ENCODE data around the gene ZNF785. TPM values are rescaled to one million over a fixed set of nuclear protein-coding genes. Genes with fewer than 3 reads are reported as not detected.
A peak's percentile ranks its signal among the peaks of the same experiment; 100 is the strongest.
"Not testable (repeated sequence)": the region's sequence is repeated elsewhere in the genome, so short reads cannot be mapped to it uniquely, and the experiment has no call there.

ZNF785 gene
- total RNA-seq, 1 experiment from 2014 or later: 12.8 TPM

DNA sequence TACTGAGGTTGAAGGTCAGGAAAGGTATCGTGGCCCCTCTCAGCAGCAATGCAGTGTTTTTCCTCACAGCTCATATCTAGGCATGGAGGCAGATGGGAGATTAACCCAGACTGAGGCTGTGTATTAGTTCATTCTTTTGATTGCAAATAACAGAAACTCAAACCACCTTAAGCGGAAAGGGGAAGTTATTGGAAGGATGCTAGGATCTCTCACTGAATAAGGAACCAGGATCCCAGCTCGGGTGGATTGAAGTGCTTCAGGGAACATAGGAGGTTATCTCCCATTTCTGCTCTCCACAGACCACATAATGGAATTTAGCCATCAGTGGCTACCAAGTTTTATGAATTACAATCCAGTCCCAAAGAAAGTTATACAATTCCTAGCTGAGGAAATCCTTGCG lies 16.5 kb upstream of the ZNF785 start:
- CTCF ChIA-PET: interaction anchor here (0.6 to 1.6 kb wide), 3 partner anchors 122 to 192 kb away, joined by 3 to 5 read pairs (median 4); no protein-coding TSS in a partner anchor
- Mint-ChIP-seq H3K9me3 (ENCODE audit: unreplicated experiment) (no peaks in the 10 kb centered on the region), H3K4me1 (ENCODE audit: insufficient read depth, unreplicated experiment) (no peaks in the 10 kb centered on the region), H3K36me3 (ENCODE audit: insufficient read depth, unreplicated experiment) (peaks cover 45% of the 10 kb centered on the region), H3K27ac (ENCODE audit: low read depth, unreplicated experiment) (peak overlapping the region; percentile 23), H3K27me3 (ENCODE audit: insufficient read depth, unreplicated experiment) (no peaks in the 10 kb centered on the region), H3K4me3 (ENCODE audit: unreplicated experiment) (no peak overlapping the region)
- BruUV-seq (replicated peaks): no TSS peak
- intact Hi-C loops (cut with micrococcal nuclease): no loop called here
- TF ChIP-seq, protein P1, sequence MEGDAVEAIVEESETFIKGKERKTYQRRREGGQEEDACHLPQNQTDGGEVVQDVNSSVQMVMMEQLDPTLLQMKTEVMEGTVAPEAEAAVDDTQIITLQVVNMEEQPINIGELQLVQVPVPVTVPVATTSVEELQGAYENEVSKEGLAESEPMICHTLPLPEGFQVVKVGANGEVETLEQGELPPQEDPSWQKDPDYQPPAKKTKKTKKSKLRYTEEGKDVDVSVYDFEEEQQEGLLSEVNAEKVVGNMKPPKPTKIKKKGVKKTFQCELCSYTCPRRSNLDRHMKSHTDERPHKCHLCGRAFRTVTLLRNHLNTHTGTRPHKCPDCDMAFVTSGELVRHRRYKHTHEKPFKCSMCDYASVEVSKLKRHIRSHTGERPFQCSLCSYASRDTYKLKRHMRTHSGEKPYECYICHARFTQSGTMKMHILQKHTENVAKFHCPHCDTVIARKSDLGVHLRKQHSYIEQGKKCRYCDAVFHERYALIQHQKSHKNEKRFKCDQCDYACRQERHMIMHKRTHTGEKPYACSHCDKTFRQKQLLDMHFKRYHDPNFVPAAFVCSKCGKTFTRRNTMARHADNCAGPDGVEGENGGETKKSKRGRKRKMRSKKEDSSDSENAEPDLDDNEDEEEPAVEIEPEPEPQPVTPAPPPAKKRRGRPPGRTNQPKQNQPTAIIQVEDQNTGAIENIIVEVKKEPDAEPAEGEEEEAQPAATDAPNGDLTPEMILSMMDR (IDR thresholded peaks at IDR 0.05; ENCODE audit: unreplicated experiment): no peak
- POLR2A ChIA-PET: interaction anchor here (0.7 to 2.5 kb wide), 3 partner anchors 9 to 45 kb away, joined by 3 to 9 read pairs (median 5); partner anchors contain the start of genes ZNF688 and ZNF689
- no peak for DNase-seq (ENCODE audit: unreplicated experiment)

DNA sequence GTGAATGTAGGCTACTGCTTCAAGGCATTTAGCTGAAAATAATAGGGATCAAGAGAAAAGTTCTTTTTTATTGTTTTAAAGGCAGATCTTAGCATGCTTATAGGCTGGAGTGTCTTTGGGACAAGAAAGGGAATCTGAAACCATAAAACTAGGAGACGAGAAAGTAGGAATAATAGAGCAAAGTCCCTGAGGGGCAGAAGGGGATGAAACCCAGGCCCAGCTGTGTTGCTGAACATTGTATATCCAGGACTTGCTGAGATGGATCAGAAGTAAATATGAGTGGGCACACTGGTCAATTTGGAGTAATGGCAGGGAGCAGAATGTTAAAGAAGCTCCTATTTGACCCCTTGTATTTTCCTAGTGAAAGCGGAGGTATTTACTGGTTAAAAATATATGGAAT lies 15.4 kb upstream of the ZNF785 start:
- ChIA-PET POLR2A (interaction anchor here (1.2 to 2.5 kb wide), 3 partner anchors 10 to 66 kb away, joined by 3 to 9 read pairs (median 3); partner anchors contain the start of genes ZNF689, ZNF747 and ZNF785), CTCF (interaction anchor here (0.7 to 3.1 kb wide), 6 partner anchors 14 to 299 kb away, joined by 3 to 20 read pairs (median 4); partner anchors contain the start of gene DCTPP1)
- intact Hi-C loops (cut with micrococcal nuclease): no loop called here
- Mint-ChIP-seq H3K9me3 (ENCODE audit: unreplicated experiment) (no peaks in the 10 kb centered on the region), H3K36me3 (ENCODE audit: insufficient read depth, unreplicated experiment) (peaks cover 36% of the 10 kb centered on the region), H3K4me1 (ENCODE audit: insufficient read depth, unreplicated experiment) (no peaks in the 10 kb centered on the region), H3K27ac (ENCODE audit: low read depth, unreplicated experiment) (no peak overlapping the region), H3K4me3 (ENCODE audit: unreplicated experiment) (no peak overlapping the region), H3K27me3 (ENCODE audit: insufficient read depth, unreplicated experiment) (no peaks in the 10 kb centered on the region)
- BruUV-seq (replicated peaks): no TSS peak
- TF ChIP-seq, protein P1 (IDR thresholded peaks at IDR 0.05; ENCODE audit: unreplicated experiment): no peak
- DNase-seq (ENCODE audit: unreplicated experiment): no peak

DNA sequence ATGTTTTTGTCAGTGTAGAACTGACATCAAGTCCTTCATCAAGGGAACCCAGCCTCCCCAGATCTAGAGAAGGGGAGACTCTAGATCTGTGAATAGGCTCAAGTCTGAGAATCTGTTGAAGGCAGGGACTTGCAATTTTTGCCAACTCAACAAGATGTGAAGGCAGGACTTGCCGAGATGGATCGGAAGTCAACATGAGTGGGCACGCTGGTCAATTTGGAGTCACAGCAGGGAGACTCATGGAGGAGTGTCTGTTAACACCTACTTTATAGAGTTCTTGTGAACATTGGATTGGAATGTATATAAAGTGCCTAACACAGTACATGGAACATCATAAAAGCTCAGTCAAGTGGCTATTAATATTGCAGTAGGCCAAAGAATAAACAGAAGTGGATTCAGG lies 14.7 kb upstream of the ZNF785 start:
- no TSS peak for BruUV-seq (replicated peaks)
- peaks cover 29% of the 10 kb centered on the region for H3K36me3 Mint-ChIP-seq (ENCODE audit: insufficient read depth, unreplicated experiment)
- TF ChIP-seq, protein P1 (IDR thresholded peaks at IDR 0.05; ENCODE audit: unreplicated experiment): no peak
- ChIA-PET POLR2A (interaction anchor here (0.7 to 2.5 kb wide), 4 partner anchors 10 to 238 kb away, joined by 3 to 9 read pairs (median 3); partner anchors contain the start of genes ZNF689, ZNF747 and ZNF785), CTCF (interaction anchor here (0.8 to 3.1 kb wide), 4 partner anchors 15 to 170 kb away, joined by 3 to 20 read pairs (median 4); partner anchors contain the start of gene DCTPP1)
- no peak overlapping the region for H3K27ac Mint-ChIP-seq (ENCODE audit: low read depth, unreplicated experiment)
- no peaks in the 10 kb centered on the region for H3K27me3 Mint-ChIP-seq (ENCODE audit: insufficient read depth, unreplicated experiment)
- no peak overlapping the region for H3K4me3 Mint-ChIP-seq (ENCODE audit: unreplicated experiment)
- H3K9me3 Mint-ChIP-seq (ENCODE audit: unreplicated experiment): no peaks in the 10 kb centered on the region
- DNase-seq (ENCODE audit: unreplicated experiment): no peak
- intact Hi-C loops (cut with micrococcal nuclease): no loop called here
- H3K4me1 Mint-ChIP-seq (ENCODE audit: insufficient read depth, unreplicated experiment): no peaks in the 10 kb centered on the region

DNA sequence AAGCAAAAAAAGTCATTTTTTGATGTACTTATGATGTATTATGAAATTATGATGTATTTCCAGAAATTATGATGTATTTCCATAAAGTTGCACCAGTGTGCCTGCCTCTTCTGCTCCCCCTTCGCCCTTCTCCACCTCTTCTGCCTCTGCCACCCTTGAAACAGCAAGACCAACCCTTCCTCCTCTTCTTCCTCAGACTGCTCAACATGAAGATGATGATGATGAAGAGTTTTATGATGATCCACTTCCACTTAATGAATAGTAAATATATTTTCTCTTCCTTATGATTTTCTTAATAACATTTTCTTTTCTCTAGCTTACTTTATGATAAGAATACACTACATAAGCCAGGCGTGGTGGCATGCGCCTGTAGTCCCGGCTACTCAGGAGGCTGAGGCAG lies 7.4 kb upstream of the ZNF785 start:
- Mint-ChIP-seq H3K4me3 (ENCODE audit: unreplicated experiment) (no peak overlapping the region), H3K27ac (ENCODE audit: low read depth, unreplicated experiment) (no peak overlapping the region), H3K4me1 (ENCODE audit: insufficient read depth, unreplicated experiment) (no peaks in the 10 kb centered on the region), H3K27me3 (ENCODE audit: insufficient read depth, unreplicated experiment) (no peaks in the 10 kb centered on the region), H3K9me3 (ENCODE audit: unreplicated experiment) (no peaks in the 10 kb centered on the region), H3K36me3 (ENCODE audit: insufficient read depth, unreplicated experiment) (peaks cover 5% of the 10 kb centered on the region)
- intact Hi-C loops (cut with micrococcal nuclease): no loop called here
- TF ChIP-seq, protein P1 (IDR thresholded peaks at IDR 0.05; ENCODE audit: unreplicated experiment): no peak
- no peak for DNase-seq (ENCODE audit: unreplicated experiment)
- POLR2A ChIA-PET: no interaction called here
- no TSS peak for BruUV-seq (replicated peaks)
- CTCF ChIA-PET: interaction anchor here (0.6 to 0.7 kb wide), 2 partner anchors 42 to 118 kb away, joined by 3 read pairs; no protein-coding TSS in a partner anchor

DNA sequence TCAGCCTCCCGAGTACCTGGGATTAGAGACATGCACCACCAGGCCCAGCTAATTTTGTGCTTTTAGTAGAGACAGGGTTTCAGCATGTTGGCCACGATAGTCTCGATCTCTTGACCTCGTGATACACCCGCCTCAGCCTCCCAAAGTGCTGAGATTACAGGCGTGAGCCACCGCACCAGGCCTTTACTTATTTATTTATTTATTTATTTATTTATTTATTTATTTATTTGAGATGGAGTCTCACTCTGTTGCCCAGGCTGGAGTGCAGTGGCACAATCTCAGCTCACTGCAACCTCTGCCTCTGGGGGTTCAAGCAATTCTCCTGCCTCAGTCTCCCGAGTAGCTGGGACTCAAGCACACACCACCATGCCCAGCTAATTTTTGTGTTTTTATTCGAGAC lies 5.4 kb upstream of the ZNF785 start:
- H3K4me1 Mint-ChIP-seq (ENCODE audit: insufficient read depth, unreplicated experiment); H3K36me3 Mint-ChIP-seq (ENCODE audit: insufficient read depth, unreplicated experiment); H3K27me3 Mint-ChIP-seq (ENCODE audit: insufficient read depth, unreplicated experiment); intact Hi-C loops (cut with micrococcal nuclease); BruUV-seq (replicated peaks); H3K4me3 Mint-ChIP-seq (ENCODE audit: unreplicated experiment); H3K27ac Mint-ChIP-seq (ENCODE audit: low read depth, unreplicated experiment); DNase-seq (ENCODE audit: unreplicated experiment); H3K9me3 Mint-ChIP-seq (ENCODE audit: unreplicated experiment): not testable (repeated sequence)
- POLR2A ChIA-PET: interaction anchor here (0.6 to 0.7 kb wide), 2 partner anchors 16 to 34 kb away, joined by 3 read pairs; no protein-coding TSS in a partner anchor
- CTCF ChIA-PET: interaction anchor here (0.6 to 1.3 kb wide), 5 partner anchors 17 to 220 kb away, joined by 3 to 6 read pairs (median 3); partner anchors contain the start of gene ITGAL

DNA sequence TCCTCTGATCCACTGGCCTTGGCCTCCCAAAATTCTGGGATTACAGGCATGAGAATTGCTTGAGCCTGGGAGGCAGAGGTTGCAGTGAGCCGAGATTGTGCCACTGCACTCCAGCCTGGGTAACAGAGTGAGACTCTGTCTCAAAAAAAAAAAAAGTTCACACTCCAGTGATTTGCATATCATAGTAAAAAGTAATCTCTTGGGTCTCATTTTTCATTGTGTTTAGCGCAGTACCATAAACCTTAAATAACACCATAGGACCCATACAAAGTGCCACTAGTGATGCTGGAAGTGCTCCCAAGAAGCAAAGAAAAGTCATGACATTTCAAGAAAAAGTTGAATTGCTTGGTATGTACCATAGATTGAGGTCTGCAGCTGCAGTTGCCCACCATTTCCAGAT lies 4.1 kb upstream of the ZNF785 start:
- DNase-seq (ENCODE audit: unreplicated experiment); H3K9me3 Mint-ChIP-seq (ENCODE audit: unreplicated experiment); intact Hi-C loops (cut with micrococcal nuclease); POLR2A ChIA-PET; H3K27ac Mint-ChIP-seq (ENCODE audit: low read depth, unreplicated experiment); H3K4me1 Mint-ChIP-seq (ENCODE audit: insufficient read depth, unreplicated experiment); H3K36me3 Mint-ChIP-seq (ENCODE audit: insufficient read depth, unreplicated experiment); H3K27me3 Mint-ChIP-seq (ENCODE audit: insufficient read depth, unreplicated experiment); H3K4me3 Mint-ChIP-seq (ENCODE audit: unreplicated experiment); BruUV-seq (replicated peaks): not testable (repeated sequence)
- CTCF ChIA-PET: interaction anchor here (0.6 kb wide), 1 partner anchor 620 kb away, joined by 4 read pairs; no protein-coding TSS in a partner anchor
